Skin of body (tissue), 2 donors: ENCODE measurements around the gene XPR1. TPM values are rescaled to one million over a fixed set of nuclear protein-coding genes. Genes with fewer than 3 reads are reported as not detected.

Experiments used
- DNase-seq: peaks from one replicate; lab custom pipeline; 2025; lab: John Stamatoyannopoulos, UW
- total RNA-seq: library from RNA; depleted of rRNA; stranded (reverse); fragments of >200 nt; gene quantifications from one replicate; pipeline ENCODE4 v1.2.3, GENCODE V29; 2014

XPR1 gene
- total RNA-seq, 1 donor from 2014 or later: 16.0 TPM

DNA sequence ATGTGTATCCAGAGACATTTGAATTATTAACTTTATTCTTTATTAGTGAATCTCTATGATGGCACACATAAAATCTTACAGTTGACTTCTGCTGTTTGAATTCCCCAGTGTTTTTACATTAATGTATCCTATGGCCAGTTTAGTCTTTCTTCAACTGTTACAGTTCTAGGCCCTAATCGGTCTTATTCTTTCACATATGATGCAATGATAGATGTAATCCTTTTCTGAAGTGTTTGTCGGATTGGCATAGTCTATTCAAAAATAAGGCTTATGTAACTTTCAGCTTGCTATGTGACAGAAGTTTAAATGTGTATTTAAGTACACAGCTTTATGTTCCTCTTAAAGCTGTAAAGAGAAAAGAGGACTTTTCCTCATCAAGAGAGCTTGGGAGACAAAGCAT, 254.5 kb downstream of the XPR1 start:
- DNase-seq: no peak

DNA sequence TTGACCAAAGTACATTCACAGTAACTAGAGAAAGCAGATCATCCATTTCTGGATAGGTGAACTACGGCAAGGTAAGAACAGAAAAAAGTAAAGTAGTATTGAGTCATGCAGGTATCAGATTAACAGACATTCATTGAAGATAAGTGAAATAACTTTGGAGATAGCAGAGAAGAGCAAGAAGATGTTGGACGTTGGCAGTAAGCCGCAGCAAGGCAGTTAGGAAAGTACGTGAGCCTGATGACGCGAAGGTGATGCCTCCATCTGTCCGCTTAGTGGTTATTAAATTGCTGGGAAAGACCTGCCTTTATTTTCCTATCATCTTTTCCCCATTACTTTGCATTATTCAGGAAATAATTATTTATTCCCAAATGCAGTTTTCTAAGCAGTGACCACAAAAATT, 256.0 kb downstream of the XPR1 start:
- DNase-seq: no peak

DNA sequence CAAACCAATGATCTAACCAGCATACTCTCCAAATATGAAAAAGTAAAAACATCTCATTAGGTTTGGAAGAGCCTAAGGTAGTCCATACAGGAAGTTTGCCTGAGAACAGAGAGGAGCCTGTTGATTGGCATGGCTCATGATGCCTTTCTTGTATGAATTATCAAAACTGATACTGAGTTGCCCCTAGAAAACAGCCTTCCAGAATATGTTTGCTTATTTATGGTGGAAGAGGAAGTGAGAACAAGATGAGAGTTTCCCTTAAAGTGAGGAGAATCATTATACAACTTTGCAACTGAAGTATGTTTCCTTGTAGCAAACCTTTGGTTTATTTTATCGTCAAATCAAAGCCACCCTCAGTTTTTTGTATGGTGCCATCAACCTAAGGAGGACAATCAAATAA, 257.0 kb downstream of the XPR1 start:
- DNase-seq: no peak

DNA sequence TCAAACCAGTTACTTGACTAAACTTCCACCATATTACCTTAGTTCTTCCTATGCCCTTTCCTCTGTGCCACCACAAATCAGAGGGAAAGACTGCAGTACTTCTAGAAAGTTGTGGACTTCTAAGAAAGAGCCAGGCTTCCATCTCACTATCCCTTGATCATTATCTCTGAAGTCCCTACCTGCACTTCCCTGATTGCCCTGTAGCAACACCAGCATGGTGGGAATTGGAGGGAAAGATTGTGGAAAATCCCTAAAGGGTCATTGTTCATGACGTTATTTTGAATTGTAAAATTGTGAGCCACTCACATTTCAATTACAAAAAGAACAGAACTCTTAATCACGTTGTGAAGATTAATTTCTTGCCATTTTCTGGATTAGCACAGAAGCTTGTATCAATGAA, 257.5 kb downstream of the XPR1 start:
- DNase-seq: no peak

DNA sequence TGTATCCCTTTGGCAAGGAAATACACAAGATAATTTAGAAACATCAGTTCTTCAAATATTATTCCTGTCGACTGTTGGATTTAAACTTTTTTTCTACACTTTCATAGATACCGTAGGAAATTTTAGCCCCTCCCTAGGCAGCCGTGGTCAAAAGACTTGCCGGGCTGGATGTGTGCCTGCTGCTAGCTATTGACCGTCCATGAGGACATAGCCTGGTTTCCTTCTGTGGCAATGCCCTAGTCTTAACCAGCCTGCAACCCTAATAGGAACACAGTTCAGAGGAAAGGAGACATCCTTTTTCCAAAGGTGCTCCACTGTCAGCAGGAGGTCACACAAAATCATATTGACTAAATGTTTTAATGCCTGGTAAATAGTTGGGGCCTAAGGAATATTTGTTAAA, 260.4 kb downstream of the XPR1 start:
- DNase-seq: no peak

DNA sequence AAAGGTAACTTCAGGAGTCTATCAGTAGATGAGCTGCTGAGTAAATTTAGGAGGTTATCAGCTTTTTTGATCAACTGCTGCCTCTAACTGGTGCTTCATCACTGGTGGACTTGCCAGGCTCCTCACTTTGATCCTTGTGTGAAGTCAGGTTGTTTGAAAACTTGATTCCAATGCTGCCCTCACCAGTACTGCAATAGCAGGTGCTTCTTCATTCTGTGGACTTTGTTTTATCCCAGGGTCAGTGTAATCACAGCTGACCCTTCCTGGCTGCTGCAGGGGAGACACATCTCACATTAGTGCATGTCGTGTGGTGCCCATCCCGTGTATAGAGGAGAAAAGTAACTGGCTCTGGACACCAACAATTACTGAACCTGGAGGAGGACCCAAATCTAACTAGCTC, 260.9 kb downstream of the XPR1 start:
- no peak for DNase-seq

DNA sequence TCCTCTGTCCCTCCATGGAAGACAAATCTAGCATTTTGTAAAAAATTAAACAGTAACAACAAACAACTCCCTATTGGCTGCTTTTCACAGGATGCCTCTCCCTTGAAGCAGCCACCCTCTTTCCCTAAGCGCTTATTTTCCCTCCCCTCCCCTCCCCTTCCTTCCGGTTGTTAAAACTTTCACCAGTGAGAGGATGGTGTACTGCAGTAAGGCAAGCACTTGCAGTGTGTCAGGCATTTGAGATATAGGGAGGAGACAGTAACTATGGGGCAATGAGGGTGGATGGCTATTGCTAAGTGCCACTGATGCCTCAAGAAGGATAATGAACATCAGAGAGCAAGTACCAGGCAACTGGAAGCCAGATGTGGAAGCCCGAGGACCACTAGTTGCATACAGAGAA, 261.8 kb downstream of the XPR1 start:
- DNase-seq: peak; percentile 11

DNA sequence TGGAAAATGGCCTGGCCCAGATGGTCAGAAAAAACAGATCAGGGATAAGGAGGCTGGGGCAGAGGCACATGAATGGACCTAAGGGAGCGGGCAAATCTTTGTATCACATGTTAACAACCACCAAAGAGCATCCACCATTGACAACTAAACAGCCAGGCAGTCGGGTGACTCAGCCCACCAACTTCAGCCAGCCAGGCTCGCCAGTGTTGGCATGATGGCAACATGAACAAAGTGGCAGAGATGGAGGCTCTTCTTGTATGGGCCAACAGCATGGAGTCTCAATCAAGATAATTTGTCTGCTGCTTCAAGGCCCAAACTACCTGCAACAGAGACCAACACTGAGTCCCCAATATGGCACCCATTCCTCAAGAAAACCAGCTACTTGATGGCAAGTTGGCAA, 264.3 kb downstream of the XPR1 start:
- DNase-seq: no peak

DNA sequence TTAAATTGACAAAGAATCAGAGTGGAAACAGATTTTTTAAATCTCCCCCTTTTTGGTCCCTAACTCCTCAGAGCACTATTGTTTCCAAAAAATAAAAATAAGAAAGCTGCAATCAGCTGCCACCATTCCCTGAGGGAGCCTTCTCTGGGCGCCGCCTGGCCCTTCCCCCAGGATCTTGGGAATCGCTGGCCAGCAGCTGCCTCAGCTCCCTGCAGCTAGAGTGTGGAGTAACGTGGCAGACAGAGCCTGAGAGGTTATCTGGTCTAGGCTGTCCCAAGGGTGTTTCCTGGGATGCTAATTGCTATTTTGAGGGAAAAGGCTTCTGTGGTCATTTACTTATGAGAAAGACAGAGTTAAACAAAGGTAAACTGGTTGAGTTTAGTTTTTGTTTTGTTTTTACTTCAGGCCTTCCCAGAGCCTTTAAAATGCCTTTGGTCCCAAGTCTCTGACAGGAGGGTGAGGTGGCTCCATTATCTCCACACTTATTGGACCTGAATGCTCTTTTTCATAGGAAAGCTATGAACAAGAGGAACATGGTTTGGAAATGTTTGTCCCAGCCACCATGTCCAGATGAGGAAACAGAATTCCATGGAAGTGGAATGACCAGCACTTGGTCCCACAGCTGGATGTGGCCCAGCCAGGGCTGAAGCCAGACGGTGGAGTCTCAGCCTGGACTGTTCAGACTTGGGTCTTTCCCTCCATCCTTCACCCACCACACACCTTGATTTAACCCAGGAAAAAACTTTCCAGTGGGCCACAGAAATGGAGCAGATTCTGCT, 266.8 kb downstream of the XPR1 start:
- DNase-seq: no peak

DNA sequence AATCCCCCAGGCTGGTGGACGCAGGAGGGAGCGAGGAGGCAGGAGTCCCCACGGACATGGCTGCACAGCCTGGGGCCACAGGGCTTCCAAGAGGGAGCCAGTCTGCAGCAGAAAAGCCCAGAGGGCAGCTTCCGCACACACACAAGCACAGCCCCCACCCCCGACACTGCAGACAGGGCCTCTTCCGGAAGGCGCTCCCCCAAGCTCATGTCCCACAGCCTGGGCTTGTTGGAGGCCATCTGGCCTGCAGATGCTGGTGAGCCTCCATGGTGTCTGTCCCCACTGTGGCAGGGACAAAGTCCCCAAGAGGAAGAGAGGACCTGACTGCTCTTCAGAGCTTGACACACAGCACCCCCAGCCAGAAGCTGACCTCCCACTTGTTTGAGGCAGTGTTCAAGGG, 267.4 kb downstream of the XPR1 start:
- DNase-seq: peak; percentile 67

DNA sequence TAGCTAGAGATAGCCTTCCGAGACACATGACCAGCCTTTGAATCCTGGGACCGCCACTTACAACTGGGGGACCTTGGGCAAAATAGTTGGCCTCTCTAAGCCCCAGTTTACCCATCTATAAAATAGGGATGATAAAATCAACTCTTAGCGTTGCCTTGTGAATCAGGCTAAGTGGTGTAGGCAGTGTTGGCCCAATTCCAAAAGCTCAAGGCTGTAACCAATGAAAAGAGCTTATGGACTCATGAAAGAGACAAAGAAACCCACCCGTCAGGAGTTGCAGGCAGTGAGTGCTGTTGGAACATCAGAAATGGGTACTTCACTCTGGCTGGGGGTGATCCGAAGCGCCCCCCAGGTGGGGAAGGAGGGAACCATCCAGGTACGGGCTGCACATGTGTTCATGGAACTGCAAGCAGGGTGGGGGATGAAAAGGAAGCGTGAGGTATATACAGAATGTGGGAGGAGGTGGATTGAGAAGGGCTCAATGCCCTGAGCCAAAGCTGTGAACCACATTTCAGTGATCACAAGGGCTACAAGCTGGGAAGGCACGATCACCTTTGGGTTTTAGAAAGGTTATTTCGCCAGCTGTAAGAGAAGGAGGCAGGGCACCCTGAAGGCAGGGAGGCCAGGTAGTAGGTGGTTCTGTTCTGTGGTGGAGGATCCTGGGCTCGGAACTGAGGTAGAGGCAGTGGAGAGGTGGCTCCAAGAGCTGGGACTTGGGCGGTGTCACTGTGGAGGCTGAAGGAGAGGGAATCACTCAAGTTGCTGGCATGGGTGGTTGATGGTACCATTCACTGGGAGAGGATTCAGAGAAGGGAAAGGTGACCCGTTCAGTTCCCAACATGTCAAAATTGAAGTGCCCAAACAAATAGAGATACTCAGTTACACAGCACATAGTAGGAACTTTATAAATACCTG, 269.5 kb downstream of the XPR1 start:
- DNase-seq: no peak

DNA sequence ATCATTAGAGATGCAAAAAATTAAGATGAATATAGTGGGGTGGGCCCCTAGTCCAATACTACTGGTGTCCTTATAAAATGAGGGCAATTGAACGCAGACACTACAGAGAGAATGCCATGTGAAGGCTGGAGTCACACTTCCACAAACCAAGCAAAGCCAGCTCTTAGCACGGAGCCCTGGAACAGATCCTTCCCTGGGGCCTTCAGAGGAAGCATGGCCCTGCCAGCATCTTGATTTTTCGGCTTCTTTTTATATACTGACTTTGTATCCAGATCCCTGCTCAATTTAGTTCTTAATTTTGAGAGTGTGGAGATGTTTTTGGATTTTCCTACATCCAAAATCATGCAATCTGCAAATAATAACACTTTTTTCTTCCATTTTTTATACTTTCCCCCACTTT, 270.7 kb downstream of the XPR1 start:
- peak; percentile 11 for DNase-seq

DNA sequence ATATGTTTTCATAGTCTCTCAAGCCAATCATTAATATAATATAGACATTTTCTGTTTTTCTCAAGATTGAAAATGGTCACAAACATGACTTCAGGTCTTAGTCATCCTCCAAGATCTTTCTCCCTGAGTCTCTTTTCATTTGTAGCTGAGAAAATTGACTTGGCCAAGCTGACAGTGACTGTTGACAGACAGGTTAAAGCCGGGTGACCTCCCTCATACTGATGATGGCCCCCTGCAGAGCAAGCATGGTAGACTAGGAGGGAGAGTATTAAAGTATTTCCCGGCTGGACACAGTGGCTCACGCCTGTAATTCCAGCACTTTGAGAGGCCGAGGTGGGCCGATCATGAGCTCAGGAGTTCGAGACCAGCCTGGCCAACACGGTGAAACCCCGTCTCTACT, 274.1 kb downstream of the XPR1 start:
- no peak for DNase-seq

DNA sequence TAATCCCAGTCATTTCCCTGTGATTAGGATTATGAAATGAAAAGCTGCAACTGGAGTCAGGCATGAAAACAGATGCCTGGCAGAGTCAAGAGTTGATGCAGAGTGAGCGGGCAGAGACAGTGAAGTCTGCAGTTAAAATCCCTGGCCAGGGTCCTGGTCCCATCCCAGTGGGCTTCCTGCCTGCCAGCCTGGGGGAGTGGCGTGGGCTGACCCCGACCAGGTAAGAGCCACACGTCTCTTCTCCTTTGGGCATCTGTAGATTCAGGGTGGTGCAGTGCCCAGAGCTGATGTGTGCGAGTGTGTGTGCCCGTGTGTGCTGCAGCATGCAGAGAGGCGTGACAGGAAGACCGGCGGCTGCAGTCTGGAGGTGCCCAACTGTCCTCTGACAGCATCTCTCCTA, 274.7 kb downstream of the XPR1 start:
- no peak for DNase-seq

DNA sequence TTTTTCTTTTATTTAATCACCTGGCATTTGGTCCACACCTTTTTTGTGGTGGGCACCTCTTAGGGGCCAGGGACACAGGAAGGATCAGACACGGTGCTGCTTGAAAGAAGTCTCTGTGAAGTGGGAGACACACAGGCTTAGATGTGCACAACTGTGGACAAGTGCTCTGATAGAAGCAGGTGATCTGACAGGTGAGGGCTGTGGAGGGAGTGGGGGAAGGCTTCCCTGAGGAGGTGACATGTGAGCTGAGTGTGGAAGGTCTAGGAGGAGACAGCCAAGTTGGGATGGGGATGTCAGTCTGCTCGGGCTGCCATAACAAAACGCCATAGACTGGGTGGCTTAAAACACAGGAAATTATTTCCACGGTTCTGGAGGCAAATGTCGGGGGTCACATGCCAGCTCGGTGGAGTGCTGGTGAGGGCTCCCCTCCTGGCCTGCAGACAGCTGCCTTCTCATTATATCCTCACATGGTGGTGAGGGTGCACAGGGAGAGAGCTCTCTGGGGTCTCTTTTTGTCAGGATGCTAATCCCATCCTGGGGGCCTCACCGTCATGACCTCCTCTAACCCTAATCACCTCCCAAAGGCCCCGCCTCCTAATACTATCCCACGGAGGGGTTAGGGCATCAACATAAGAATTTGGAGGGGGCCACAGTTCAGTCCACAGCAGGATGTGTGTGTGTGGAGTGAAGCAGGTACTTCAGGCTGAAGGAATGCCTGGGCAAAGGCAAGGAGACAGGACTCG, 275.7 kb downstream of the XPR1 start:
- no peak for DNase-seq

DNA sequence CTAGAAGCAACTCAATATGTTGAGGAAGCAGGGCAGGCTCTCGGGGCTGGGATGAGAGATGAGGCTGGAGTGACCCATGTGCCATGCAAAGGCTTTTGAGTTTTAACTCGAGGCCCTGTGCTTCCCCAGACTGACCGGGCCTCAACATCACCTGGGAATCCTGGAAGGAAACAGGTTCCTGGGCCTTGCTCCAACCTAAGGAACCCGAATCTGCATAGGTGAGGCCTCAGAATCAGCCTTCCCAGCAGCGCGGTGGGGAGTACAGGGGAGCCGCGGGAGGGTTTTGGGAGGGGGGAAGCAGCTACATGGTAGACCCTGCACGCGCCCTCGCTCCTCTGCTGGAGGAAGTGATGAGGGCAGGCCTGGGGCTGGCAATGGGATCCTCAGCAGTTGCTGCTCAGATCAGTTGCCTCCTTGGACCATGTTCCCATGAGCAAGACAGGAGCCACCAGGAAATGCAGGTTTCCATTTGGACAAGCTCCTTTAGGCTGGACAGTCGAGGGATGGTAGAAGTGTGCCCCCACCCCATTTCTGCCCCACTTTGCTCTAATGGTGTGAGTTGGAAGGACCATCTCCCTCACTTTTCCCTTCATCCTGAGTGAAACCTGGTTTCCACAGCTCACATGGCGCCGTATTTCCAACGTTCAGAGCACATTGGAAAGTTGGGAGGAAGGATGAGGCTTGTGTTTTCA, 276.4 kb downstream of the XPR1 start:
- no peak for DNase-seq

DNA sequence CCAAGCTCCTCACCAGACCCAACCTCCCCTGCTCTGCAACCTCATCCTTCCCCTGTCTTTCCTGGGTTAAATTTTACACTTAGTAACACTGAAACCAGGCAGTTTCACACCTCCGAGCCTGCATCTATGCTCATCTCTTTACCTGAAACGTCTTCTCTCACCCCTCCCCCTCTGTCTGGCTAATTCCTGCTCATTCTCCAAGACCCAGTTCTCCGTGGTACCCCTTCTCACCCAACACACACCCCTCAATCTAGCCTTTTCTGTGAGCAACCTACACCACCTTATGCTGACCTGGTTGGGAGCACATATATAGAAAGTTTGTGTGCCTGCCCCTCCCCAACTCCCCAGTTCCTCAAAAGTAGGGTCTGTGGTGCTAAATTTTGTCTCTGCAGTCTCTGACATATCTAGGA, 277.2 kb downstream of the XPR1 start:
- no peak for DNase-seq

DNA sequence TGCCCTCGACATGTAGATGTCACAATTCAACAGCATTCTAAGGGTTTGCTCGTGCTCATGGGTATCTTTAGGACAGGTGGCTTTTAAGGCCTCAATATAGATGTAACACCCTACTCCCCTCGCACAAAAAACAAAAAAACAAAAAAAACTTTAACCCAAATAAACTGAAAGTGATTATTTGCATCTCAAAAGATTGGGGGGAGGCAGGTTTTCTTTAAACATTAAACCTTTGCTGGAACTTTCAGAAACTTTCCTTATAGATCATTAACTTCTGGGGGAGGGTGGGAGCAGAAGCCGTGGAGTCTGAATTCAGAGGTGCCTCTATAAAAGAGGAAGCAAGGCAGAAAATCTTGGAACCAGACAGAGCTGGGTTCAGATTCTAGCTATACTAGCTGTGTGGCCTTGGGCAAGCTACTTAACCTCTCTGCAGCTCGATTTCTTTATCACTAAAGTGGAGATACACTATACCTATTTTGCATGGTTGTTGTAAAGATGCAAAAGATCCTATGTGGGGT, 277.7 kb downstream of the XPR1 start:
- no peak for DNase-seq

DNA sequence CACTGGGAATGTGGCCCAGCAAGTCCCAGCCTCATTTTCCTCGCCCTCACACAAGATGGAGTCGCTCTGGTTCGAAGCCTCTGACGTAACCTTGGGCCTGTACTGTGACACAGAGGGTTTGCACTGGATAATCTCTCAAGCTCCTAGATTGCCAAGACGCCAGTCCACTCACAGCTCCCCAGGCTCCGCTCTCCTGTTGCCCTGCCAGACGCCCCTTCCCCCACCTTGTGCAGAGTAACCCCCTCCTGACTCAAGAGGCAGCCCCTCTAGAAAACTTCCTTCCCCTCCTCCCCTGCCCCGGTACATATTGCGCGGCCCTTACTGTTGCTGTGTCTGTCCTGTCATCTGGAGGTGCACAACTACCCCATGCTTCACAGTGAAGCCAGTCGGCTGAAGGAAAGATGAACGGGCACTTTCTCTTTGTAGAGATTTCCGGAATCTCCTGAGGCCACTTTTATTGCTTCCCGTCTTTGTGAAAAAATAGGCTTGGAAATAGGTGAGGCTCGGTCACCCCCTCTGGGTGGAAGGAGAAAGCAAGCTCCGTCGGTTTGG, 279.9 kb downstream of the XPR1 start:
- DNase-seq: peak; percentile 25

DNA sequence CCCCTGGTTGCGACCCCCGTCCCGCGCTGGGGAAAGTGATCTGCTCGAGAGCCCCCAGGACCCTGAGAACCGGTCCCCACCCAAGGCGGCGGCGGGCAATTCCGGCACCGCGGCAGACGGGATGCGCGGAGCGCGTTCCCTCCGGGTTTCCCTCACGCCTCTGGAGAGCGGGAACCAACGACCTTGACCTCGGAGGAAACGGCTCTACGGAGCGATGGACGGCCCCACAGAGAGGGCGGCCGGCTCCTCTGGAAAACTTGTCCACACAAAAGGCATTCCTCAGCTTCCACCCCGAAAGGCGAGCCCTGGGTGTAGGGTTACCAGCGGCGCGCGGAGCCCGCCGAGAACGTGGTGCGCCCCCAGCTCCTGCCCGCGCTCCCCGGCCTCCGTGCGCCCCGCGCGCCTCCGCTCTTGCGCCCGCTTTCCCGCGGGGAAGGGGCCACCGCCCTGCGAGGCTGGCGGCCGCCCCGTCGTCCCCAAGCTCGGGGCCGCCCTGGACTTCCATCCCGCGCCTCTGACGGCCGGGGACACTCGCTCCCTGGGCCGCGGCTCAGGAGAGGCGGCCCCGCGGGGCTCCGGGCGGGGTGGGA, 280.5 kb downstream of the XPR1 start:
- peak; percentile 56 for DNase-seq
